Measurements from ENCODE around the gene CD7. TPM values are rescaled to one million over a fixed set of nuclear protein-coding genes. Genes with fewer than 3 reads are reported as not detected.

Gene CD7
- total RNA-seq, 4 donors from 2014 or later, result 11.6 to 15.4 (median 15.2) TPM; not detected in 1

- DNase-seq, result peak in 2 of 3 donors; percentile 63 to 74
- H3K4me3 ChIP-seq, result peak overlapping the region; percentile 28 to 46 (median 35)
- peaks cover 0 to 21% (median 10%) of the 10 kb centered on the region in 4 donors for H3K4me1 ChIP-seq
- peak overlapping the region; percentile 59 to 75 (median 72) for H3K27ac ChIP-seq
- no peaks in the 10 kb centered on the region for H3K36me3 ChIP-seq
- TF ChIP-seq CTCF (IDR thresholded peaks at IDR 0.05) (no peak), POLR2A (IDR thresholded peaks at IDR 0.05) (no peak)
- H3K9me3 ChIP-seq, result no peaks in the 10 kb centered on the region
- no peaks in the 10 kb centered on the region for H3K27me3 ChIP-seq
These were observed 1.6 kb downstream of the CD7 start for GRCh38 chr17:82315703-82316358.

GRCh38 chr17:82314727-82315605 lies 2.4 kb downstream of the CD7 start:
- peak overlapping the region in 3 of 4 donors; percentile 32 to 46 (median 38) for H3K4me3 ChIP-seq
- no peaks in the 10 kb centered on the region for H3K36me3 ChIP-seq
- H3K27ac ChIP-seq, result peak overlapping the region in 1 of 4 donors; percentile 73
- peaks cover 0 to 20% (median 10%) of the 10 kb centered on the region in 4 donors for H3K4me1 ChIP-seq
- no peak for DNase-seq
- TF ChIP-seq CTCF (IDR thresholded peaks at IDR 0.05), result no peak
- no peak for TF ChIP-seq POLR2A (IDR thresholded peaks at IDR 0.05)
- H3K9me3 ChIP-seq, result no peaks in the 10 kb centered on the region
- H3K27me3 ChIP-seq, result no peaks in the 10 kb centered on the region

GRCh38 chr17:82314012-82314726 lies 3.2 kb downstream of the CD7 start:
- Histone ChIP-seq H3K9me3 (no peaks in the 10 kb centered on the region), H3K27ac (peak overlapping the region in 1 of 4 donors; percentile 73), H3K4me3 (no peak overlapping the region), H3K36me3 (no peaks in the 10 kb centered on the region), H3K27me3 (no peaks in the 10 kb centered on the region), H3K4me1 (peaks cover 0 to 26% (median 10%) of the 10 kb centered on the region in 4 donors)
- DNase-seq, result no peak
- TF ChIP-seq CTCF (IDR thresholded peaks at IDR 0.05) (no peak), POLR2A (IDR thresholded peaks at IDR 0.05) (no peak)

DNA sequence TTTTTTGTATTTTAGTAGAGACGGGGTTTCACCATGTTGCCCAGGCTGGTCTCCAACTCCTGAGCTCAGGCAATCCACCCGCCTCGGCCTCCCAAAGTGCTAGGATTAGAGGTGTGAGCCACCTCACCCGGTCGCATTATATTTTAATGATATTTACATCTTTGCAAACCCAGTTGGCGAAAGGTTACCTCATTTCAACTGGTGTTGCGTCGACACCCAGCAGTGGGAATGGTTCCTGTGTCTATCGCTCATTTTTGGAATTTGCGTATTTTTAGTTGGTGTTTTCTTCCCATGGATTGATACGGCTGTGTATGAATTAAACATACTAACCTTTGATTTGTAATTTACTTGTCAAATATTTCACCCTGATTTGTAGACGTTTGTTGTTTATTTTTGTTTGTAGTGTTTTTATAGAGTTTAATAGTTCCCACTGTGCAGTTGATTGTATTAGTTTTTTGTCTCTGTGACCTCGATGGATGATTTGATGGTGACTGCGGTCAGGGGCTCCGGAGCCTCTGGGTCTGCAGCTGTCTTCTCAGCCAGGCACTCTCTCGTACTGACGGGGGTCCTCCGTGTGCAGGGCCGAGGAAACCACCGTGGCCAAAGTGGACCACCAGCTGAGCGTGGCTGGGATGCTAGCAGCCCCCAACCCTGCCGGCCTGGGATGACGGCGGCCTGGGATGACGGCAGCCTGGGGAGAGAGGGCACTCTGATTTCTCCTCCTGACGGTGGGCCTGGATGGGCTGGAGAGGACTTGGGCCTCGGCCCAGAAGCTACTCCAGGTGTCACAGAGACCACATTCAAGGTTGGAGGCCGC lies 4.0 kb downstream of the CD7 start:
- Histone ChIP-seq H3K27me3 (no peaks in the 10 kb centered on the region), H3K4me3 (no peak overlapping the region), H3K9me3 (no peaks in the 10 kb centered on the region), H3K36me3 (no peaks in the 10 kb centered on the region), H3K27ac (no peak overlapping the region), H3K4me1 (peaks cover 0 to 29% (median 10%) of the 10 kb centered on the region in 4 donors)
- no peak for DNase-seq
- TF ChIP-seq CTCF (IDR thresholded peaks at IDR 0.05) (no peak), POLR2A (IDR thresholded peaks at IDR 0.05) (no peak)

- H3K4me1 ChIP-seq, result peaks cover 0 to 29% (median 10%) of the 10 kb centered on the region in 4 donors
- TF ChIP-seq CTCF (IDR thresholded peaks at IDR 0.05) (no peak), POLR2A (IDR thresholded peaks at IDR 0.05) (no peak)
- H3K27ac ChIP-seq, result no peak overlapping the region
- H3K27me3 ChIP-seq, result no peaks in the 10 kb centered on the region
- H3K9me3 ChIP-seq, result no peaks in the 10 kb centered on the region
- H3K36me3 ChIP-seq, result no peaks in the 10 kb centered on the region
- no peak overlapping the region for H3K4me3 ChIP-seq
- DNase-seq, result no peak
These were observed 5.4 kb downstream of the CD7 start for GRCh38 chr17:82311971-82312370.
